MV-4-11 (cell line): ENCODE measurements around the gene AGAP9.
"Not testable (repeated sequence)": the region's sequence is repeated elsewhere in the genome, so short reads cannot be mapped to it uniquely, and the experiment has no call there.

Experiments used
- DNase-seq: peaks from one replicate; lab custom pipeline; 2025; lab: John Stamatoyannopoulos, UW

AGAP9 gene

DNA sequence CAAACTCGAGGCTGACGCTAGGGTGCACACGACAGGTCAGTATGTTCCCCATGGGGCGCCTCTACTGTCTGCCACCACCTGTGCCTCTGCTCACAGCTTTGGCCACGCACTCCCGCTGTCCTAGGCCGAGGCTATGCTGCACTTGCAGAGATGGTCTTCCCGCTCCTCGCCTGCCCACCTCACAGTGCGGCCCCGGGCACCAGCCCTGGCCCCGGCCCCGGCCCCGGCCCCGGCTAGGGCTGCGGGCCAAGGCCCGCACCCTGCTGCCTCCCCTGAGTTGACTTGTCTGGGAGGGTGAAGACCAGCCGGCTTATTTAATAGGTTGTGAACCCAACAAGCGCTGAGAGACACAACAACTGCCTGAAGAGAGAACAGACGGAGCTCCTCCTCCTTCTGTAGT, at the start of gene AGAP9:
Gene AGAP9 (minus strand): TSS at position 164 of the 400 bp plus-strand sequence. CDS start 112 bp downstream, at position 52.
- DNase-seq = not testable (repeated sequence)

DNA sequence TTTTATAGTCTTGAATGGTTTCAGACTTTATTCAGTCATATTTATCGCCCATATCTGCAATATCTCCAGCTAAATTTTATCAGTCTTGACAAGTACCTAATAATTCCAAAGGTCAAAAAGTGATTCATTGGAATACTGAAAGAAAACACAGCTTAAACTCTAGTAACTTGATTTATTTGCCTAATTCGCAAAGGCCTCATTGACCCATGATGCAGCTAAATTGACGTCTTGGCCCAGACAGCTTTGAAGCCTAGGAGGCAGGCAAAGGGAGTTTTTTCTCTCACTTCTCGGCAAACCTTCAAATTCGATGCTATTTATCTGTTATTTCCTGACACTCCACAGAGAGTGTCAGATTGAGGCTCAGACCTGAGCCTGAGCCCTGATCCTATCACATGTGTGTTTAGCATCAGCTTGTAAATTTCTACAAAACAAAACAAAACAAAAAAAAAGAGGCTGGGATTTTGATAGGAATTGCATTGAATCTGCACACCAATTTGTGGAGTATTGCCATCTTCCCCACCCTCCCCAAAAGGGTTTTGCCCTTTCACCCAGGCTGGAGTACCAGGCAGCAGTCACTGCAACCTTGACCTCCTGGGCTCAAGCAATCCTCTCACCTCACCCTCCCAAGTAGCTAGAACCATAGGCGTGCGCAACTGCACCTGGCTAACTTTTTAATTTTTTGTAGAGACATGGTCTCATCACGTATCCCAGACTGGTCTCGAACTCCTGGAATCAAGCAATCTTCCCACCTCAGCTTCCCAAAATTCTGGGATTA, 47.9 kb upstream of the AGAP9 start:
- not testable (repeated sequence) for DNase-seq

DNA sequence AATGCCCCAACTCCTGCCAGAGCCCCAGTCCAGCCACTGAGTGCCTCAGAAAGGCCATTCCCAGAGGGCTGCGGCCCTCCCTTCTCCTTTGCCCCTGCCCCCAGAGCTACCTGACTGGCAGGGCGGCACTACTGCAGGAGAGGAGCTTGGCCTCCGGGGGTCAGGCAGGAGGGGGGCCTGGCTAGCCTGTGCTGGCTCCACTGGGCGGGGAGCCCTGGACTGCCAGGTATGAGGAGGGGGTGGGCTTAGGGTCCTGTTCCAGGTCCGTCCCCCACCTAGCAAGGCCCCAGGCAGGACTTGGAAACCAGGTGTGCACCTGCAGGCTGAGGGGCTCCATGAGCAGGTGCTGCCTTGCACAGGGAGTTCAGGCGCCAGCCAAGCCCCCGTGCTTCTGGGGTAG, 43.3 kb upstream of the AGAP9 start:
- DNase-seq = not testable (repeated sequence)

DNA sequence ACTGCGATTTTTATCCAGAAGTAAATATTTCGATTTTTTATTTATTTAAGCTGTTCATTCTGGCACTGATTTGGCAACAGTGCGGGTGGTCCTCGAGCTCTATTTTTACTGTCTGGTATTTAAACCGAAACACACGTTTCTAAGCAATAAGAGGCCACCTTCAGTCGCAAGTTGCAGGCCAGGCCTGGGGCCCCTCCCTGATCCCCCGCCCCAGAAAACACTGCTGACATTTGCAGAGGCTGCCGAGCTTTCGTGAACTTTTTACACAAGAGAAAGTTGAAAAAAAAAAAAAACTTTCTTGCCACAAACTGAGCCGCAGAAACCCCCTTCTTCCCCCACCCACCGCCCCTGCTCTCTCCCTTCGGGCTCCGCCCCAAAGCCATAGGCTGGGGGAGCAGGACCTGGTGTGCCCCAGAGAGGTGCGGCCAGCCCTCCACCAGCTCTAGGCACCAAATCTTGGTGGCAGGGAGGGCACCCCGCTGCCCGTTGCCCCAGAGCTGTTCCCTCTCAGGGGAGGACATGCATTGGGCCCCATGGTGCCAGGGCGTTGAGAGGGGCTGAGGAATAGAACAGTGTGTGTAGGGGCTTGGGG, 42.8 kb upstream of the AGAP9 start:
- not testable (repeated sequence) for DNase-seq

DNA sequence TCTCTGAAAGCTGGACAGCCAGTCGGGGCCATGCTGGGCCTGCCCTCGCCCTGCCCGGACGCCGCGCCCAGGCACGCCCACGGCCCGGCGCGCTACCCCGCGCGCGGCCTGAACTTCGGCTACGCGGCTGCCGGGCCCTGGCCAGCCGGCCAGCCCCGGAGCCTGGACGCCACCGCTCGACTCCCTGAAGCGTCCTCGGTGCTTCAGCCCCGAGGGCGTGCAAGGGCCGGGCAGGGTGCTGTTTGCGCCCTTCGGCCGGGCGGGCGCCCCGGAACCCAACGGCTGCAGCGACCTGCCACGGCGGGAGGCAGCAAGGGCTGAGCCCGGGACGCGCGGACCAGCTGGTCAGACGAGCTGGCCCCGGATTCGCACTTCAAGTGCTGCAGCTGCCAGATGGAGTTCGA, 42.1 kb upstream of the AGAP9 start:
- DNase-seq = not testable (repeated sequence)

DNA sequence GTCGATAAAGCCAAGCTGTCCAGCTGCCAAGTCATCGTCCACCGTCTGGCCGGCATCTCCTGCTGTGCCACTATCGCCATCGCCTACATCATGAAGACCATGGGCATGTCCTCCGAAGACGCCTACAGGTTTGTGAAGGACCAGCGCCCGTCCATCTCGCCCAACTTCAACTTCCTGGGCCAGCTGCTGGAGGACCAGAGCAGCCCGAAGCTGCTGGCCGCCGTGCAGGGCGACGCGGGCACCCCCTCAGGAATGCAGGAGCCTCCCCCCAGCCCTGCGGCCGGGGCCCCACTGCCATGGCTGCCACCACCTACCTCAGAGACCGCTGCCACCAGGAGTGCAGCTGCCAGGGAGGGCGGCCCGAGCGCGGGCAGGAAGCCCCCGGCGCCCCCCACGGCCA, 41.5 kb upstream of the AGAP9 start:
- DNase-seq = not testable (repeated sequence)

DNA sequence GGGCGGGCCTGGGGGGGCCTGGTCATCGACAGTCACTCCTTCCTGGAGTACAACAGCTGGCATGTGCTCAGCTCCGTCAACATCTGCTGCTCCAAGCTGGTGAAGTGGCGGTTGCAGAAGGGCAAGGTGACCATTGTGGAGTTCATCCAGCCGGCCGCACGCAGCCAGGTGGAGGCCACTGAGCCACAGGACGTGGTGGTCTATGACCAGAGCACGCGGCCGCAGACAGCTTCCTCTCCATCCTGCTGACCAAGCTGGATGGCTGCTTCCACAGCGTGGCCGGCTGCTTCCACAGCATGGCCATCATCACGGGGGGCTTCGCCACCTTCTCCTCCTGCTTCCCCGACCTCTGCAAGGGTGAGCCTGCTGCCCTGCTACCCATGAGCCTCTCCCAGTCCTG, 40.9 kb upstream of the AGAP9 start:
- not testable (repeated sequence) for DNase-seq

DNA sequence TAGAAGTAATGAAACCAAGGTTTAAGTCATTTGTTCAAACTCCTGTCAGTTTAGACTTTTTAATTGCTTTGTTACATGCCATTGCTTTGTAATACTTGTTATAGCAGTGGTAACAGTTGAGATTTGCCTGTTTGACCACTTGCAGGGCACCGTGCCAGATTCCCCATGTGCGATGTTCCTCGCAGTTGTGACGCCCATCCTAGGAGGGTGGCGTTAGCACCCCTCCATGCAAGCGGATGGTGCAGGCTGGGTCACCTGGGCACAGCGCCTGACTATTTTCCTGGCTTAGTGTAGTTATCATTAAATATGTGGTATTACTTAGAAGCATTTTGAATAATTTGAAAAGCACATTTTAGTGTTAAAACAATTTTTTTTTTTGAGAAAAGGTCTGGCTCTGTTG, 37.0 kb upstream of the AGAP9 start:
- not testable (repeated sequence) for DNase-seq

DNA sequence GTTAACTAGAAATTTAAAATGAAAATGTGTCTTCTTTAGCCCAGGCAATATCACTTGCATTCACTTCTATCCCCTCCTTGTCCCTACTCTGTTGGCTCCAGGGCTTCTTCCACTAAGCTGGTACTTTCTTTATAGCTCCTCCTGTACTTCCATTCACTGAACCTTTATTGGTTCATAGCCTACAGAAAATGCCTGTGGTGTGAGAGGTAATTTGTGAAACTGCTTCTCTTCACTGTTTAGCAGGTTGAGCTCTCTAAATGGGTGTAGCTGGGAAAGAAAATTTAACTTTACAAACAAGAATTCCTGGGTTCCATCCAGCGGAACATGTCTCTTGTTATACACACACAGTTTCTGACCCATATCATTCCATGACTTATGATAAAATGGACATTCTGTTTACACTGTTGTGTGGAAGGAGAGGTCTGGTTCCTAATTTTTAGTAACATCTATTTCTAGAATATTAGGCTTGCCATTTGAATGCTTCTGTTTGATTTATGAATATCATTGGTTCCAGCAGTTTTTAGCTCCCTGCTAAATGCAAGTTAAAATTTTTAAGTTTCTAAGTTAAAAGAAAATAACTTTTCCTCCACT, 36.4 kb upstream of the AGAP9 start:
- DNase-seq = not testable (repeated sequence)

DNA sequence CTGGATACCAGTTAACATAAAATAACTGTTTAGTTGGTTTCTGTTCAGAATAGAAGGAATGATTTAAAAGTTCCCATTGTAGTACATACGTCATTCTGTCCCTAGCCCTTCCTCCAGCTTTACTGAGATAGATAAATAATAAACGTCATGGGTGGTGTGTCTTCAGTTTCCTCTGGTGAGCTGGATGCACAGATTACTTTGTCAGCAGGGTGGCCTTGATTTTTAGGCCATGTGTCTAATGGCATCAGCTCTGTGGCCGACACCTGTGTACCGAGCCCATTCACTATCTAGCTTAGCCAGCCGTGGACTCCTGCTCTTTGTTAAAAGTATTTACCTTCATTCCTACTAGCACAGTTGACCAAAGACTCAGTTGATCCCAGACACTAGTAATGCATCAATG, 34.7 kb upstream of the AGAP9 start:
- DNase-seq = not testable (repeated sequence)

DNA sequence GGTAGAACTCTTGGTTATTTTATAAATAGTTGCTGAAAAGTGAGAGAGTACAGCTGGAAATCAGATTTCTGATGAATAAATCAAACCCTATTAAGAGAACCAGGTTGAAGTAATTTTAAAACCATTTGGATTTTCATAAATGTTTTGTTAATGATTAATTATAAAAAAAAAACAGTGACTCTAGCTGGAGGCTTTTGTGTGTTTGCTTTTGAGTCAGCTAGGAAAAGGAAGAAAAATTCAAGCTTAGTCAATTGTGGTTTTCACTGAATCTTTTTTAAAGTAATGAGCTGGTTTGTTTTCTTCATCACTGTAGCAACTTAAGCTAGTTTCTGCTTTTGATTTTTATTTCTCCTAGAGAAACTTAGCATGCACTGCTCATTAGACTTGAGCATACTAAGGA, 34.2 kb upstream of the AGAP9 start:
- DNase-seq = peak; percentile 21

DNA sequence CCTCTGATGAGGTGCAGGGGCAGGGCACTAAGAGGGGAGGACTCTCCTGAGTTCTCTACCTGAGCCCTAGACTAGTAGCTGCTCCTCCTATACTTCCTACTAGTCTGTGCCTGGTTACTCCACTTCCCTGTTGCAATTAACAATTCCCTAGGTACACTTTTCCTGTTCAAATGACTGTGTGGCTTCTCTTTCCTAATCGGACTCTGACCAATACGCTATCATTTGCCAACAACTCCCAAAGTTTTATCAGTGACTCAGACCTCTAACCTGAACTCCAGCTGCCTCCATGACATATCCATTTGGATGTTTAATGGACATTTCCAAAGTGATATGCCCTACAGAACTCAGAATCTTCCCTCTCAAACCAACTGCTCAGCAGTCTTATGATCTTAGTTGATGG, 31.9 kb upstream of the AGAP9 start:
- not testable (repeated sequence) for DNase-seq

DNA sequence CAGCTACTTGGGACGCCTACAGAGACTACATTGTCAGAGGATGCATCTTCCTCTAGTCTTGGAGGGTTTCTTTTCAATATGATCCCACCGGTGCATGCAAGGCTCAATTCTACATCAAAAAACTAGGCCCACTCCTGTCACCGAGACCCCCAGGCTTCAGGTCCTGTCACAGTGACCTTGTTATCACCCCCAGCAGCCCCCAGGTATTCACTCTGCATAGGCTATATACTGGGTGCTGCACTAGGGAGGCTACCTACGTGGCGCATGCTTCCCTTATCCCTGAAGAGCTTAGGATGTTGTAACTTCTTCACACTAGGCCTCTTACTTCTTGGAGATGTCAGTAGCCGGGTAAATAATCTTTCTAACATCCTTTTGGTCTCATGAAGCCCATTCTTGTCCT, 31.1 kb upstream of the AGAP9 start:
- DNase-seq = not testable (repeated sequence)

DNA sequence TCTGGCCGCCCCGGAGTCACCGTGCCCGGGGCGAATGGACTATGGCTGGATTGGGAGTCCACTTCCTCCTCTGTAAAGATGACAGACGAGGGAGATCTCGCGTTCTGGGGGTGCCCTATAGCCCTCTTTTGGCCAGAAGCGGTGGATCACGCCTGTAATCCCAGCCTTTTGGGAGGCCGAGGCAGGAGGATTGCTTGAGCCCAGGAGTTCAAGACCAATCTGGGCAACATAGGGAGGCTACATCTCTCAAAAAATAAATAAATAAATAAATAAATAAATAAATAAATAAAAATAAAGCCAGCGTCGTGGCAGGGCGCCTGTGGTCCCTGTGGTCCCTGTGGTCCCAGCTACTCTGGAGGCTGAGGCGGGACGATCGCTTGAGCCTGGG, 30.4 kb upstream of the AGAP9 start:
- peak; percentile 24 for DNase-seq

DNA sequence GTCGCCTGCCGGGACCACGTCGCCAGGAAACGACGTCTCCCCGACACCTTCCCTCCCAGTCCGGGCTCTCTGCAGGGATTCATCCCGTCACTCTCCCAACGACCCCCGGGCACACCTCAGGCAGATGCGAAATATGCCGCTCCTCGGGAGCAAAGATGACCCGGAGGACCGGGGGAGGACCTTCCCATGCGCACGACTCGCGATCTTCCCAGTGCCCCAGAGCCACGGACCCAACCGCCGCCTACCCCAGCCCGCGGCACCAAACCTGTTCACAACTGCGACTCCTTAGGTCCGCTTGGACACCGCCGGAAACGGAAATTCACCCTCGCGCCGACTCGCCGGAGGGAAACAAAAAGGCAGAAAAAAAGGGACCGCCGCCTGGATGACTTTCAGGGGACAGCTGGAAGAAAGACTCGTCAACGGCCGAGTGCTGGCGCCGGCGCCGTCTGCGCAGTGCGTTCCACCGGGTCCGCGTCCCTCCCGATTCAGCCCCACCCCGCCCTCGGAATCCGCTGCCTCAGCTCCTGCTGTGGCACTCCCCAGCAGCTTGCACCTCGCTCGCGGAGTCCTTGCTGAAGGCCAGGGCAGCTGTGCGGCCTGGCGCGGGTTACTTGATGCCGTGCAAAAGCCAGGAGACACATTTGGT, 29.9 kb upstream of the AGAP9 start:
- DNase-seq = peak; percentile 84

DNA sequence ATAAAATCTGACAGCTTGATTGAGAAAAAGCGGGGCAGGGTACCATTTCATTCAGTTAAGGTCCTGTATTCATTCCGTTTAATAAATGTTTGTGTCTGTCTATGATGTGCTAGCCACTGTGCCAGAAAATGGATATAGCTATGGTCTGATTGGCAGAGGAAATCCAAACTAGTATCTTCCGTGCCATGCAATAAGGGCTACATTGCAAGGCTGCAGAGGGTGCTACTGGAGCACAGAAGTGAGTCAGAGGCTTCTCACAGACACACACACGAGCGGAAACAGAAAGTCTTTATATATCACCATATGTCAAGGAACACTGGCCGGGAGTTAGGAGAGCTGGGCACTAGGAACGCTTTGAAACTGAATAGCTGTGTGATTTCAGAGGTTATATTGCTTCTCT, 29.3 kb upstream of the AGAP9 start:
- peak; percentile 84 for DNase-seq

DNA sequence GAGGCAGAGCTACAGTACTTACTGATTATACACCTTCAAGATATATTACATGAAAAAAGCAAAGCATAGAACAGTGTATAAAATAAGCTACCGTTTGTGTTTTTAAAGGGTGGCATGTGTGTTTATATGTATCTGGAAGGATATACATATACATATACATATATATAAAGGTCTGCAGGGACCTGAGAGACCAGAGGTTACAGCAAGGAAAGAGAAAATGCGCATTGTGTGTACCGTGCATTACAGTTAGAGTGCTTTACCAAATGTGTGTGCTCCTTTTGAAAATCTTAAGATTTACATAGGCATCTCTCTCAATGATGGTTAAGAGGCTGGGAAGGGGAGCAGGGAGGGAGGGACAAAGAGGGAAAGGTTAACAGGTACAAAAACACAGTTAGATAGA, 23.8 kb upstream of the AGAP9 start:
- DNase-seq = not testable (repeated sequence)

DNA sequence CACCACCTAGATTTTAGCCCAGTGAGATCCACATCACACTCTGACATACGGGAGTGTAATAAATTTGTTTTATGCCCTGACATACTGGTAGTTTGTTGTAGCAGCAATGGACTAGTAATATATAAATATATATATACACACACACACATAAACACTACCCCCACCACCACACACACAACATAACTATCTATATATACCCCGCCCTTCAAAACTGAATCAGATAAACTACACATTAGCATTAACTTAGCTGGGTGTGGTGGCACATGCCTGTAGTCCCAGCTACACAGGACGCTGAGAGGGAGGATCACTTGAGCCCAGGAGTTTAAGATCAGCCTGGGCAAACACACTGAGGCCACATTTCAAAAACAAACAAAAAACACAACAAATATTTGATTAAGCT, 13.0 kb upstream of the AGAP9 start:
- DNase-seq = not testable (repeated sequence)

DNA sequence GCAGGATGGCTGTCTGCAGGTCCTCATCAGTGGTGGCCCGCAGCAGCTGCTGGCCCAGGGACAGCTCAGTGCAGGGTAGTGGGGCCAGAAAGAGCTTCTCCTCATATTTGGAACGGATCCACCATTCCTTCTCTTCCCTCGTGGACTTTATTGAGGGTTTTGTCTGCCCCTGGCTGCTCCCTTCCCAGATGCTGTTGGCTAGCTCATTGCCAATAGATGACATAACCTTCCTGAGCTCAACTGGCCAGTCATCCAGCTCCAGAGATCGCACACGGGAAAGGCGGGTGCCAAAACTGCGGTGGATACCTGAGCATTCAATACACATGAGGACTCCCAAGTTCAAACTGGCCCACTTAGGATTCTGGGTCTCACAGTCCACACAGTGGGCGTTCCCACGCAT, 21.1 kb downstream of the AGAP9 start:
- not testable (repeated sequence) for DNase-seq

DNA sequence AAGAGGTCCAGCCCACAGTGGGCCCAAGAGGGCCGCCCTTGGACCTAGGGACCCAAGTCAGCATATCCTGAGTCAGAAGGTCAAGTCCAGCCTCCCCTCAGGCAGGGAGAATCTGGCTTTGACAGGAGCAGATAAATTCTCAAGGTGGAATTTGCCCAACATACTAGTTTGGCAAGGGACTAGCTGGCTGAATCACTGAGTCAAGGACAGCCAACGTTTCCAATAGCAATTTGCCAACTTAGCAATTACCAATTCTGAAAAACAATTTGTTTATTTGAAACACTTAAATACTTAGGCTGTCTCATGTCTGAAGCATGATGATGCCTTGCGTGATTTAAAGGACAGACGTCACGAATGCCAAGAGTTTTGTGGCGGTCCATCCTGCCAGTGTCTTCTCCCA, 29.2 kb downstream of the AGAP9 start:
- not testable (repeated sequence) for DNase-seq

DNA sequence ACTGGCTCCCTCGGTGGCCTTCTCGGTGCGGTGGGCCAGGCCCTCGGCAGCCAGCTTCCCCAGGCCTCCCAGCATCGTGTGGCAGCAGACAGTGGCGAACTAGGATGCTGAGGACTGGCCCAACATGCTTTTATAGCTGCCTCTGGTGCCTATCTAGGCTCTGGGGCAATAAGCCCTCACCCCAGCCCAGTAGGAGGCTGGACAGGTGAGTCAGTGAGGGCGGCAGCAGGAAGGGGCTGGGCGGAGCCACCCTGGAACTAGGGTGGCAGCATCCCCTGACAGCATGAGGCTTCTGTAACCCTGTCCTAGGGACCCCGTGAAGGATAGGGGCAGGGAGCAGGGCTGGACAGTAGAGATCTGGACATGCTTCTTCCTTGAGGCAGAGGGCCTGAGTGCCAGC, 31.8 kb downstream of the AGAP9 start, which contains the start of gene FAM25G:
Gene FAM25G (minus strand): TSS at position 101 of the 400 bp plus-strand sequence. CDS start 26 bp downstream, at position 75.
- DNase-seq = not testable (repeated sequence)

DNA sequence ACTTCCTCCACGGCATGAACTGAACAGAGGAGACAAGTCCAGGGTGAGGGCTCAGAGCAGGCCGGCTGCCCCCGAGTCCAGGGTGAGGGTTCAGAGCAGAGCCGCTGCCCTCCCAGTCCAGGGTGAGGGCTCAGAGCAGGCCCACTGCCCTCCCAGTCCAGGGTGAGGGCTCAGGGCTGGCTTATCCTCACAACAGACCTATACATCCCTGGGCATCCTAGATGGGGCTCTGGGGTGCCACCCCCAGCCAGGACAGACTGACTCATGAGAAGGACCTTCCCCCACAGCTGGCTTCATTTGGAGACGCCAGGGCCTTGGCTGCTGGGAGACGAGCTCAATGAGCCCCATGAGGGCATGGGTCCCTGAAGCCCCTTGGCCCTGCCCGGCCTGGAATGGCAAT, 33.8 kb downstream of the AGAP9 start:
- not testable (repeated sequence) for DNase-seq

DNA sequence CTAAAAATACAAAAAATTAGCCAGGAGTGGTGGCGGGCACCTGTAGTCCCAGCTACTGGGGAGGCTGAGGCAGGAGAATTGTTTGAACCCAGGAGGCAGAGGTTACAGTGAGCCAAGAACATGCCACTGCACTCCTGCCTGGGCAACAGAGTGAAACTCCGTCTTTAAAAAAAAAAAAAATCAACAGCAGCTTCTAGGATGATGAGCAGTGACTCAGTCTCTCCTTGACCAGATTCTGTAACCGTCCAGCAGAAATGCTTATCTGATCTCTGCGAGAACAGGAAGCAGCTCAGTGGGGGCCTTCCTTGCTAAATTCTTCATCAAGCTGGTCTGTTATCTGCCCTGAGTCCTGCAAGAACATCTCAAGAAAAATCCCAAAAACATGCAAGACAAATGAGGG, 37.5 kb downstream of the AGAP9 start:
- peak; percentile 53 for DNase-seq
